ENCODE measurements around the gene FHIT. TPM values are rescaled to one million over a fixed set of nuclear protein-coding genes. Genes with fewer than 3 reads are reported as not detected.

Gene FHIT
- total and polyA plus RNA-seq, 10 of the 15 experiments (the other 5 are each of a cell fraction or from before 2014, with no cell fraction given): 4.2 to 14.9 (median 9.4) TPM

DNA sequence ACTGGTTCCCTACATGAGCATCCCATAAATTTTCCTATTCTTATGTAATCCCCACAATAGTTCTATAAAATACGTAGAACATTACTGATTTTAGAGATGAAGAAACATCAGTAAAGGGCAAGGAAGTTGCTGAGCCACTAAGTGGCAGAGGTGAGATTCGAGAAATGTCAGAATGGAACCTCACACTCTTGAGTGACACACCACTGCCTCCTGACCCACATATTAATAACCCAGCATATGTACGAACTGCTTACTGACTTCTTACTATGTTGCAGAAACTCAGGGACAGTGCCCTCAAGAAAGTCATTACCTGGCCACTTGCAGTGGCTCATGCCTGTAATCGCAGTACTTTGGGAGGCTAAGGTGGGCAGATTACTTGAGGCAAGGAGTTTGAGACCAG, 1022.4 kb downstream of the FHIT start:
- BruUV-seq (replicated peaks): no TSS peak
- H2AFZ ChIP-seq (ENCODE audit: control insufficient read depth, low read depth, low read length): no peak overlapping the region
- no peaks in the 10 kb centered on the region for H3K79me2 ChIP-seq (ENCODE audit: control insufficient read depth, insufficient read depth, low read length)
- ChIA-PET SMC1A (ENCODE audit: uncharacterized antibody, unreplicated experiment) (interaction anchor here (0.6 to 1.3 kb wide), 3 partner anchors 12 to 682 kb away, joined by 3 read pairs; no protein-coding TSS in a partner anchor), RAD21 (ENCODE audit: unreplicated experiment) (no interaction called here), POLR2A (no interaction called here), CTCF (no interaction called here)
- no peaks in the 10 kb centered on the region for H3K36me3 ChIP-seq (ENCODE audit: control insufficient read depth in 2 of 2, insufficient read depth in 2 of 2, low read length in 1 of 2)
- DNase-seq (ENCODE audit: low read depth, low spot score) (no peak), FAIRE-seq (no peak), ATAC-seq (peak; percentile 80)
- no peak overlapping the region for H3K27ac ChIP-seq (ENCODE audit: control insufficient read depth, insufficient read depth)
- H4K20me1 ChIP-seq (ENCODE audit: control insufficient read depth, insufficient read depth): no peaks in the 10 kb centered on the region
- in situ Hi-C loops (cut with MboI) (no loop called here), intact Hi-C loops (cut with micrococcal nuclease; ENCODE audit: unreplicated experiment) (no loop called here)
- TF ChIP-seq RAD21 (IDR thresholded peaks at IDR 0.05; ENCODE audit: insufficient read depth, low read depth, low read length): peak; percentile 27; the same call in 1 of the 2 replicates
- TF ChIP-seq, protein P1, sequence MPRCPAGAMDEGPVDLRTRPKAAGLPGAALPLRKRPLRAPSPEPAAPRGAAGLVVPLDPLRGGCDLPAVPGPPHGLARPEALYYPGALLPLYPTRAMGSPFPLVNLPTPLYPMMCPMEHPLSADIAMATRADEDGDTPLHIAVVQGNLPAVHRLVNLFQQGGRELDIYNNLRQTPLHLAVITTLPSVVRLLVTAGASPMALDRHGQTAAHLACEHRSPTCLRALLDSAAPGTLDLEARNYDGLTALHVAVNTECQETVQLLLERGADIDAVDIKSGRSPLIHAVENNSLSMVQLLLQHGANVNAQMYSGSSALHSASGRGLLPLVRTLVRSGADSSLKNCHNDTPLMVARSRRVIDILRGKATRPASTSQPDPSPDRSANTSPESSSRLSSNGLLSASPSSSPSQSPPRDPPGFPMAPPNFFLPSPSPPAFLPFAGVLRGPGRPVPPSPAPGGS (IDR thresholded peaks at IDR 0.05; ENCODE audit: borderline replicate concordance, insufficient read depth, low read depth, low read length, poor library complexity, severe bottlenecking): no peak
- 0 out of 2 replicates have a peak, but pooled peaks have one; percentile 21 for TF ChIP-seq NR2F1 (conservative IDR thresholded peaks at IDR 0.05)
- TF ChIP-seq, protein P2, sequence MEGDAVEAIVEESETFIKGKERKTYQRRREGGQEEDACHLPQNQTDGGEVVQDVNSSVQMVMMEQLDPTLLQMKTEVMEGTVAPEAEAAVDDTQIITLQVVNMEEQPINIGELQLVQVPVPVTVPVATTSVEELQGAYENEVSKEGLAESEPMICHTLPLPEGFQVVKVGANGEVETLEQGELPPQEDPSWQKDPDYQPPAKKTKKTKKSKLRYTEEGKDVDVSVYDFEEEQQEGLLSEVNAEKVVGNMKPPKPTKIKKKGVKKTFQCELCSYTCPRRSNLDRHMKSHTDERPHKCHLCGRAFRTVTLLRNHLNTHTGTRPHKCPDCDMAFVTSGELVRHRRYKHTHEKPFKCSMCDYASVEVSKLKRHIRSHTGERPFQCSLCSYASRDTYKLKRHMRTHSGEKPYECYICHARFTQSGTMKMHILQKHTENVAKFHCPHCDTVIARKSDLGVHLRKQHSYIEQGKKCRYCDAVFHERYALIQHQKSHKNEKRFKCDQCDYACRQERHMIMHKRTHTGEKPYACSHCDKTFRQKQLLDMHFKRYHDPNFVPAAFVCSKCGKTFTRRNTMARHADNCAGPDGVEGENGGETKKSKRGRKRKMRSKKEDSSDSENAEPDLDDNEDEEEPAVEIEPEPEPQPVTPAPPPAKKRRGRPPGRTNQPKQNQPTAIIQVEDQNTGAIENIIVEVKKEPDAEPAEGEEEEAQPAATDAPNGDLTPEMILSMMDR (IDR thresholded peaks at IDR 0.05 in 2 of 3, conservative IDR thresholded peaks at IDR 0.05 in 1 of 3; ENCODE audit: control insufficient read depth in 2 of 3, extremely low read depth in 1 of 3, insufficient read depth in 1 of 3, low read depth in 3 of 3, low read length in 3 of 3): 0 out of 6 replicates have a peak, but pooled peaks of 1 of the 3 experiments have one; percentile 6
- TF ChIP-seq PKNOX1 (IDR thresholded peaks at IDR 0.05): peak; percentile 91
- no peak for TF ChIP-seq MXI1 (IDR thresholded peaks at IDR 0.05; ENCODE audit: low read depth, low read length)
- H3K9me3 ChIP-seq (replicated peaks; ENCODE audit: control insufficient read depth, insufficient read depth, low read length): no peaks in the 10 kb centered on the region
- no peak overlapping the region for H3K4me2 ChIP-seq (ENCODE audit: control insufficient read depth, insufficient read depth)
- H3K4me3 ChIP-seq: no peak overlapping the region
- H3K27me3 ChIP-seq (replicated peaks in 1 of 2; ENCODE audit: control insufficient read depth in 2 of 2, insufficient read depth in 2 of 2, low read length in 1 of 2): no peaks in the 10 kb centered on the region
- H3K9ac ChIP-seq (ENCODE audit: control insufficient read depth, insufficient read depth, low read length): no peak overlapping the region
- no peaks in the 10 kb centered on the region for H3K4me1 ChIP-seq (ENCODE audit: control insufficient read depth, insufficient read depth, low read length)
- WGBS (ENCODE audit: insufficient coverage, insufficient replicate concordance, low lambda C conversion rate, missing lambda C conversion rate): 54% methylated on average over 4 of the region's 4 CpGs
